ENCODE results near the gene FBXO31.
A peak's percentile ranks its signal among the peaks of the same experiment; 100 is the strongest.
"Not testable (repeated sequence)": the region's sequence is repeated elsewhere in the genome, so short reads cannot be mapped to it uniquely, and the experiment has no call there.

The FBXO31 gene

DNA sequence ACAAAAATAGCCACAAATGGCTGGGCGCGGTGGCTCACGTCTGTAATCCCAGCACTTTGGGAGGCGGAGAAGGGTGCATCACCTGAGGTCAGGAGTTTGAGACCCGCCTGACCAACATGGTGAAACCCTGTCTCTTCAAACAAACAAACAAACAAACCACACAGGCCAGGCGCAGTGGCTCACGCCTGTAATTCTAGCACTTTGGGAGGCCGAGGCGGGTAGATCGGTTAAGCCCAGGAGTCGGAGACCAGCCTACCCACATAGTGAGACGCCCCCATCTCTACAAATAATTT, 1.2 kb upstream of the FBXO31 start:
- DNase-seq: not testable (repeated sequence)

GRCh38 chr16:87384162-87384874, 742 bp upstream of the FBXO31 start:
- DNase-seq: peak in 2 of 14 donors; percentile 84 to 91

DNA sequence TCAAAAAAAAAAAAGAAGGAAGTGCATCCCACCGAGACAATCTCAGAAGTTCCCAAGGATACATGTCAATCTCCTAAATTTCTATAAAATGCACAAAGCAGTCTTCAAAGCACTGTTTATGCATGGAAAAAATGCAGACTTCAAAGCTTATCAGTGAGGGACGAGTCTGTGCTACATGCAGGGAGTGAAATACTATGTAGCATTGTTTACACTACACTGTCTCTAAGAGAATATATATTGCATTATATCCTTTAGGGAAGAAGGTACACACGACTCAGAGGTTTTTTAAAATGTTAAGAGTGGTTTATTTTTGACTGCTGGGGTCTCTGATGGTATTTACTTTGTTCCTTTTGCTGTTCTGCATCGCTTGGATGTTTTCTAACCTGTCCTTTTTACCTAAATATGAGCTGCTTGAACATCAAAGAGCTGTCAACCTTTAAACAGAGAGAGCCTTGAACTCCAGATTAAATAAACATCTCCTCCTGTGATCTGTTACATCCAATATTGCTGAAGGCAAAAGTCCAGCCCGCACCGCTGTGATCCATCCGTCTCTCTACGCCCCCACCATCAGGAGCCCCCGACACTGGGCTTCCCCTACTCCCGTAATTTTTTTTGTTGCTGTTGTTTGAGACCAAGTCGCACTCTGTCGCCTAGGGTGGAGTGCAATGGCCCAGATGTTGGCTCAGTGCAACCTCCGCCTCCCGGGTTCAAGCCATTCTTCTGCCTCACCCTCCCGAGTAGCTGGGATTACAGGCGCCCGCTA, 1.4 kb downstream of the FBXO31 start:
- no peak for DNase-seq

- DNase-seq: no peak
Observed at GRCh38 chr16:87380881-87381280, 2.7 kb downstream of the FBXO31 start.

- no peak for DNase-seq
Observed at GRCh38 chr16:87380403-87380802, 3.2 kb downstream of the FBXO31 start.

- not testable (repeated sequence) for DNase-seq
Observed at GRCh38 chr16:87379312-87379752, 4.2 kb downstream of the FBXO31 start.

DNA sequence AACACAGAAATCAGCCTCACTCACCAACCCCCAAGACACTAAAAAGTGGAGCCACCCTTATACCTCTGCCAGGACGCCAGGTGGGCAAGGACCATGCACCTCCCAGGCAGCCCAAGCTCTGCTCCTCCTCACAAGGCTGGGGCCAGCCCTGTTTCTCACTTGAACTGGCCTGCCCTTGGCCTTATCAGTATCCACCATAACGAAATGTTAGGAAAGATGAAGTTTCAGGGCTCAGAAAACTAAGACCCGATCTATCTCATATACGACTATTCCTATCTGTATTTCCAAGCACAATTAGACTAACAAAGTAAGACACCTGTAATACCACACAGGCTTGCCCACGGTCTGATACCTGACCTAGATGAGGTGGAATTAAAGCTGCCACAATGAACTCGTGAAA, 6.9 kb downstream of the FBXO31 start:
- DNase-seq: no peak

DNA sequence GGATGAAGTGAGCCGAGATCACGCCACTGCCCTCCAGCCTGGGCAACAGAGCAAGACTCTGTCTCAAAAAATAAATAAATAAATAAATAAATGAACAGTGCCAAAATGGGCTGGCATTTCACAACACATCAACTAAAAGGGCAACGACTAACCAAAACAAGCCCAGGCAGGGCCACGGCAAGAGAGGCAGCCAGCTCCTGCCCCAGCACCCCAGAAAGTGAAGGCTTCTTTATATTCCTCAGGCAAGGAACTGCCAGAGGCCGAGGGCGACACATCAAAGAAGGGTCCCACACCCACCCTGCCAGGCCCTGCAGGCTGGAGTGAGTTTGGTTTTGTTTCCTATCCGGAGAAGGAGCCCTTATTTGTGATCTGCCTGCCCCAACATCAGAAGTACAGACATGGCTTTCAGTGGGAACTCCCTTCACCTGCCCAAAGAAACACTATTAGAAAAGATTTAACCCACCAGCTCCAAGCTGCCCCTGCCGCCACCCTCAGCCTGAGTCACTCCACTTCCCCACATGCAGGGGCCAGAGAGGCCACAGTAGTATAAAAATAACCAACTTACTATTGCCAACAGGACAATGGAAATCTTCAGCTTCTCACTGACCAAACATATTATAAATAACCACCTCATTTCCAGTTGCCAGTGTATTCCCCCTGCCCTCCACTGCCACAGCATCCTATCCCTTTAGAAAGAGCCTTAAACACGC, 8.0 kb downstream of the FBXO31 start:
- DNase-seq: no peak

DNA sequence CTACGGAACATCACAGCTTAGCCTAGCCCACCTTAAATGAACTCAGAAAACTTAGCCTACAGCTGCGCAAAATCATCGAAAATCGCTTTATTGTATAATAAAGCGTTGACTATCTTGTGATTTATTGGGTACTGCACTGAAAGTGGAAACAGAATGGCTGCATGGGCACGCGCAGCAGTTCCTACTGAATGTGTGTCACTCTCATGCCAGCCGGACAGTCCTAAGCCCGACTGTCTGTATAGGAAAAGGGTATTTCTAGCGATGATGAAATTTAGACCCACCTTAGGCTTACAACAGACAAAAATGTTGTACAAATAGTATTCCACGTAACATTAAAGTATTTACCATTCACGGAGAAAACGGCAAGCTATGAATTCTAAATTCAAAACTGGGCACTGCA, 9.3 kb downstream of the FBXO31 start:
- DNase-seq: no peak

GRCh38 chr16:87372305-87372704, 11.3 kb downstream of the FBXO31 start:
- no peak for DNase-seq

DNA sequence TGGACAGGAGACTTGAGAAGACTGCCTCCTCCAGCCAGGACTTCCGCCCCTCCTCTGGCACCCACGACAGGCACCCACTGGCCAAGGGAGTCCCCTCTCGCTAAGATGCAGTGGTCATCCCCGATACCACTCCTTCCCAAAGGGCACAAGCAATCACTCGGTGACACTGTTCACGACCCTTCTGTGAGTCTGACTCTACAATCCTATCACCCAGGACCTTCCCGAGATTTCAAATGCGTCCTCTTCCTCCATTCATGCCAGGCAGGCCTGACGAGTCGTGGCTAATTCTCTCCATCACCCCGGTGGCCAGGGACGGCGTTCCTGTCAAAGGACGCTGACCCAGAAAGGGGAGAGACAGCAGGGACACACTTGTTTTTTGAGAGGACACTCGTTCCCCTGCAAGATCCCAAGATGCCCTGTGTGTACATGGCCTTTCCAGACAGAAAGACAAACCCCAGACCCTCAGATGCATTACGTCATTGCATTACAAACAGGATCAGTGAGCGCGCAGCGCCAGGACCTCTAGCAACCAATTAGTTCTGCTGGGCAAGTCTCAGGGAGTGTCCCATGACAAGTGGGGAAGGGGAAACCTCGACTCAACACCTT, 12.2 kb downstream of the FBXO31 start:
- no peak for DNase-seq

- DNase-seq: peak in 4 of 14 donors; percentile 46 to 97 (median 53)
Observed at GRCh38 chr16:87369796-87370719, 13.5 kb downstream of the FBXO31 start.

DNA sequence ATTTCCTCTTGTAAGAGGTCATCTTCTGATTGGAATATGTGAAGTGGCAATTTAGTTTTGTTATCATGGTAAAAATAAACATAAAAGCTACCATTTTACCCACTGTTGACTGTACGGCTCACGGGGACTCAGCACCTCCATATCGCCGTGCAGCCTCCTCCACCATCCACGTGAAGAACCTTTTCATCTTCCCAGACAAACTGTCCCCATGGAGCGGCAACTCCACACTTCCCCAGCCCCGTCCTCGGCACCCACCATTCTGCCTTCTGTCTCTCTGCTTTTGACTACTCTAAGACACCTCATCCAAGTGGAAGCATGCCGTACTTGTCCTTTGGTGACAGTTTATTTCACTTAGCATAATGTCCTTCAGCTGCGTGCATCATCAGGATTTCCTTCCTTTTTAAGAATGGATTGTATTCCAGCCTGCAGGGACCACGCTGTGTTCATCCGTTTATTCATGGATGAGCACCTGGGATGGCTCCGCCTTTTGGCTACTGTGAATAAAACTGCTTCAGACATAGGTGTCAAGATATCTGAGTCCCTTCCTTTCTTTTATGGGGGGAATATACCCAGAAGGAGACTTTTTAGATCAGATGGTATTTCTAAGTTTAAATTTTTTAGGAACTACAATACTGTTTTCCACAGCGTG, 14.3 kb downstream of the FBXO31 start:
- peak in 1 of 14 donors; percentile 90 for DNase-seq

GRCh38 chr16:87368029-87368770, 15.4 kb downstream of the FBXO31 start:
- DNase-seq: no peak

DNA sequence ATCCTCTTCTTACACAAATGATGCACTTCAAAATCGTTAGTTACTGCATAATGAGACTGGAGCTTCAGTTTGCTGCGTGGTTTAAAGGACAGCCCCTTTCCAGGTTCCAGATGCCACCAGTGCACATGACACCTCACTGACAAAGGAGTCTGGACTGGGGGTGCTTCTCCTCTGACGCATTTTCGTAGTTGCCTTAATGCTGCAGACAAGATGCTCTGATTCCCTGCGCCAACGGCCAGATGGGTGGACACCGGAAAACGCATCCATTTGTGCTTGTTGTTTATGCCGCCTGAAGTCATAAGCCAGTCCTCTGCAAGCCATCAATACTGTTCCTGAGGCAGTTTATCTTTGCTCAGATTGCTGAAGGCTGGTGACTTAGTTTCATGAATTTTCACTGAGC, 16.0 kb downstream of the FBXO31 start:
- DNase-seq: peak in 1 of 14 donors; percentile 73

GRCh38 chr16:87366930-87367329, 16.6 kb downstream of the FBXO31 start:
- DNase-seq: no peak

GRCh38 chr16:87366288-87366687, 17.3 kb downstream of the FBXO31 start:
- DNase-seq: no peak

DNA sequence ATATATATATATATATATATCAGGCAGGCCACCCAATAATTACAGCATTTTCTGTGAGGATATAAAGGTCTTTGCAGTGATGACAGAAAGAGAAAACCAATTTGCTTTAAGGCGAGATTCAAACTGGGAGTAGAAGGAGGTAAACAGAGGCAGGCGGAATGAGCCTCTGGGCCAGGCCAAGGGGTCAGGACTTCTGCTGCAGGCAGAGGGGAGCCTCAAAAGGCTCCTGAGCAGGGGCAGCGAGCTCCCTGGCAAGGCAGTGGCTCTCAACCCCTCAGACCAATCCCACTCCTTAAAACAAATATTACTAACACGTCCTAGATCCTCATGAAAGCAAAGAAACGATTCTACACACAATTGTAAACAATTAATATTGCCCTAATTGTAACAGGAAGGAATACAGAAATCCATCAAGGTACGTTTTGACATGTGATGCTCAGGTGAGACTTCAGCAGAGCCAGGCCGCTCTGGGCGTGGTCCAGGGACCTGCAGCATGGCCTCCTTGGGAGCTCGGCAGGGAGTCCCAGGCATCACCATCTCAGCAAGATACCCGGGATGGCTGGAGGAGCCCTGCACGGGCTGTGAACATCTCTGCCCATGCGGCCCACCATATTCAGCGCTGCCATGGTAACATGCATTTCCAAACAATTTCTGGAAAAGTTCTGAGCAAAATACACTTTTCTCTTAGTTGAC, 18.4 kb downstream of the FBXO31 start:
- DNase-seq: no peak

- peak in 1 of 14 donors; percentile 95 for DNase-seq
Observed at GRCh38 chr16:87363771-87364455, 19.7 kb downstream of the FBXO31 start.
